HG03558 (cell line): ENCODE measurements around the gene SBF2.
"Not testable (repeated sequence)": the region's sequence is repeated elsewhere in the genome, so short reads cannot be mapped to it uniquely, and the experiment has no call there.

Experiments
- ATAC-seq: cut with Tn5 transposase; IDR thresholded peaks from one replicate; pipeline ENCODE4 v1.9.1; 2021; ENCODE audit warnings: moderate number of reproducible peaks; ENCODE audit not compliant: unreplicated experiment; ENCODE audit errors: extremely low read depth

SBF2 gene

GRCh38 chr11:10129184-10129583 lies 164.8 kb downstream of the SBF2 start:
- not testable (repeated sequence) for ATAC-seq

- ATAC-seq: no peak
Observed at GRCh38 chr11:10125522-10126133, 168.4 kb downstream of the SBF2 start.

- ATAC-seq: no peak
Observed at GRCh38 chr11:10122326-10123197, 171.5 kb downstream of the SBF2 start.

GRCh38 chr11:10118865-10119264 lies 175.2 kb downstream of the SBF2 start:
- no peak for ATAC-seq

- no peak for ATAC-seq
Observed at GRCh38 chr11:10117709-10118351, 176.2 kb downstream of the SBF2 start.

GRCh38 chr11:10116588-10116987 lies 177.4 kb downstream of the SBF2 start:
- no peak for ATAC-seq

- no peak for ATAC-seq
Observed at GRCh38 chr11:10114593-10115404, 179.2 kb downstream of the SBF2 start.

- no peak for ATAC-seq
Observed at GRCh38 chr11:10113852-10114251, 180.2 kb downstream of the SBF2 start.

- ATAC-seq: no peak
Observed at GRCh38 chr11:10109806-10110205, 184.2 kb downstream of the SBF2 start.

- no peak for ATAC-seq
Observed at GRCh38 chr11:10108915-10109680, 184.9 kb downstream of the SBF2 start.

- no peak for ATAC-seq
Observed at GRCh38 chr11:10107497-10107896, 186.5 kb downstream of the SBF2 start.

- ATAC-seq: no peak
Observed at GRCh38 chr11:10097615-10098014, 196.4 kb downstream of the SBF2 start.

- no peak for ATAC-seq
Observed at GRCh38 chr11:10096987-10097386, 197.0 kb downstream of the SBF2 start.

GRCh38 chr11:10095412-10096208 lies 198.4 kb downstream of the SBF2 start:
- ATAC-seq: no peak

GRCh38 chr11:10092426-10092825 lies 201.6 kb downstream of the SBF2 start:
- ATAC-seq: no peak

GRCh38 chr11:10091314-10092045 lies 202.5 kb downstream of the SBF2 start:
- ATAC-seq: no peak

GRCh38 chr11:10087923-10088225 lies 206.1 kb downstream of the SBF2 start:
- ATAC-seq: not testable (repeated sequence)

GRCh38 chr11:10087186-10087922 lies 206.7 kb downstream of the SBF2 start:
- ATAC-seq: no peak
